ENCODE results near the gene CD37.
"Not testable (repeated sequence)": the region's sequence is repeated elsewhere in the genome, so short reads cannot be mapped to it uniquely, and the experiment has no call there.

Gene CD37

DNA sequence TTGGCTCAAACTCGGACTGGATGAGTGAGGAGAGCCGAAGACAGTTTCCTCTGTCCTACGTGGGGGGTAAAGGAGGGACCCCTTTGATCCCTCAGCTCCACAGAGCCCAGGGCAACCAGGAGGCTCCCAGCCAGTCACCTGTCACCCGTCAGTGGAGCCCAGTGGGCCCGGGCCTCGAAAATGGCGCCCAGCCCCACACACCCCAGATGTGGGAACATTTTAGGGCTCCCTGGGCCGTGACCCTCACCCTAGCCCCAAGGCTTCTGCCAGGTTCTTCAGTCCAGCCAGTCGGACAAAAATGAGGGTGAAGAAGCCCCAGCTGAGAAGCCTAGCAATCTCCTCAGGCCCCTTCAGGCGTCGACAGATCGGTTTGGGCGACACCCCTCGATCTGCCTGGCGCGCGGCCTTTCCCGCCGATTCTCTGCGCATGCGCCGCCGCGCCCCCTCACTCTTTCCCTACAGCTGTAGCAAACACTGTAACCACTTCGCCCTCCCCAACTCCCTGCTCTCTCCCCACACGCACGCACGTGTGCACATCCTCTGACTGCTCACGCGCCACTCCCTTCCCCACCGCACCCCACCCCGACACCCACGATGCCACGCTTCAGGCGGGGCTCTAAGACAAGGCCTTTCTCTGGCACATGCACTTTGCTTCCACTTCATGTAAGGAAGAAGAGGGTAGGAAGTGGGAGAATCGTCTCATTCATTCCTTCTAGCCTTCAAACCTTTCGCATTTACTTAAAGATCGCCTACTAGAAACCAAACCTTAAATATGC lies 10.2 kb upstream of the CD37 start, which contains the start of gene SLC6A16 (continued):
- TF ChIP-seq, protein P1, sequence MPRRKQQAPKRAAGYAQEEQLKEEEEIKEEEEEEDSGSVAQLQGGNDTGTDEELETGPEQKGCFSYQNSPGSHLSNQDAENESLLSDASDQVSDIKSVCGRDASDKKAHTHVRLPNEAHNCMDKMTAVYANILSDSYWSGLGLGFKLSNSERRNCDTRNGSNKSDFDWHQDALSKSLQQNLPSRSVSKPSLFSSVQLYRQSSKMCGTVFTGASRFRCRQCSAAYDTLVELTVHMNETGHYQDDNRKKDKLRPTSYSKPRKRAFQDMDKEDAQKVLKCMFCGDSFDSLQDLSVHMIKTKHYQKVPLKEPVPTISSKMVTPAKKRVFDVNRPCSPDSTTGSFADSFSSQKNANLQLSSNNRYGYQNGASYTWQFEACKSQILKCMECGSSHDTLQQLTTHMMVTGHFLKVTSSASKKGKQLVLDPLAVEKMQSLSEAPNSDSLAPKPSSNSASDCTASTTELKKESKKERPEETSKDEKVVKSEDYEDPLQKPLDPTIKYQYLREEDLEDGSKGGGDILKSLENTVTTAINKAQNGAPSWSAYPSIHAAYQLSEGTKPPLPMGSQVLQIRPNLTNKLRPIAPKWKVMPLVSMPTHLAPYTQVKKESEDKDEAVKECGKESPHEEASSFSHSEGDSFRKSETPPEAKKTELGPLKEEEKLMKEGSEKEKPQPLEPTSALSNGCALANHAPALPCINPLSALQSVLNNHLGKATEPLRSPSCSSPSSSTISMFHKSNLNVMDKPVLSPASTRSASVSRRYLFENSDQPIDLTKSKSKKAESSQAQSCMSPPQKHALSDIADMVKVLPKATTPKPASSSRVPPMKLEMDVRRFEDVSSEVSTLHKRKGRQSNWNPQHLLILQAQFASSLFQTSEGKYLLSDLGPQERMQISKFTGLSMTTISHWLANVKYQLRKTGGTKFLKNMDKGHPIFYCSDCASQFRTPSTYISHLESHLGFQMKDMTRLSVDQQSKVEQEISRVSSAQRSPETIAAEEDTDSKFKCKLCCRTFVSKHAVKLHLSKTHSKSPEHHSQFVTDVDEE (CRISPR knock-in tag; IDR thresholded peaks at IDR 0.05): no peak
- TF ChIP-seq TCF4 (CRISPR knock-in tag; IDR thresholded peaks at IDR 0.05; ENCODE audit: borderline replicate concordance) (no peak), ARNTL (CRISPR knock-in tag; IDR thresholded peaks at IDR 0.05; ENCODE audit: borderline replicate concordance, low read depth) (no peak)
- TF ChIP-seq, protein P2, sequence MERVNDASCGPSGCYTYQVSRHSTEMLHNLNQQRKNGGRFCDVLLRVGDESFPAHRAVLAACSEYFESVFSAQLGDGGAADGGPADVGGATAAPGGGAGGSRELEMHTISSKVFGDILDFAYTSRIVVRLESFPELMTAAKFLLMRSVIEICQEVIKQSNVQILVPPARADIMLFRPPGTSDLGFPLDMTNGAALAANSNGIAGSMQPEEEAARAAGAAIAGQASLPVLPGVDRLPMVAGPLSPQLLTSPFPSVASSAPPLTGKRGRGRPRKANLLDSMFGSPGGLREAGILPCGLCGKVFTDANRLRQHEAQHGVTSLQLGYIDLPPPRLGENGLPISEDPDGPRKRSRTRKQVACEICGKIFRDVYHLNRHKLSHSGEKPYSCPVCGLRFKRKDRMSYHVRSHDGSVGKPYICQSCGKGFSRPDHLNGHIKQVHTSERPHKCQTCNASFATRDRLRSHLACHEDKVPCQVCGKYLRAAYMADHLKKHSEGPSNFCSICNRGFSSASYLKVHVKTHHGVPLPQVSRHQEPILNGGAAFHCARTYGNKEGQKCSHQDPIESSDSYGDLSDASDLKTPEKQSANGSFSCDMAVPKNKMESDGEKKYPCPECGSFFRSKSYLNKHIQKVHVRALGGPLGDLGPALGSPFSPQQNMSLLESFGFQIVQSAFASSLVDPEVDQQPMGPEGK (CRISPR knock-in tag; IDR thresholded peaks at IDR 0.05; ENCODE audit: borderline replicate concordance): no peak

DNA sequence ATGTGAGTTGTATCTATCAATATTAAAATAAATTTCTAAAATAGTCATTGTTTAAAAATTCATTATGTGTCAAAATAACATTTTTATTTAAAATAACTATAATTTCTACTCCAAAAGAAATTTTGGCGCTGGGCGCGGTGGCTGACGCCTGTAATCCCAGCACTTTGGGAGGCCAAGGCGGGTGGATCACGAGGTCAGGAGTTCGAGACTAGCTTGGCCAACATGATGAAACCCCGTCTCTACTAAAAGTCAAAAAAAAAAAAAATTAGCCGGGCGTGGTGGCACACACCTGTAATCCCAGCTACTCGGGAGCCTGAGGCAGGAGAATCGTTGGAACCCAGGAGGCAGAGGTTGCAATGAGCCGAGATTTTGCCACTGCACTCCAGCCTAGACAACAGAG lies 9.4 kb upstream of the CD37 start:
- not testable (repeated sequence) for ATAC-seq

DNA sequence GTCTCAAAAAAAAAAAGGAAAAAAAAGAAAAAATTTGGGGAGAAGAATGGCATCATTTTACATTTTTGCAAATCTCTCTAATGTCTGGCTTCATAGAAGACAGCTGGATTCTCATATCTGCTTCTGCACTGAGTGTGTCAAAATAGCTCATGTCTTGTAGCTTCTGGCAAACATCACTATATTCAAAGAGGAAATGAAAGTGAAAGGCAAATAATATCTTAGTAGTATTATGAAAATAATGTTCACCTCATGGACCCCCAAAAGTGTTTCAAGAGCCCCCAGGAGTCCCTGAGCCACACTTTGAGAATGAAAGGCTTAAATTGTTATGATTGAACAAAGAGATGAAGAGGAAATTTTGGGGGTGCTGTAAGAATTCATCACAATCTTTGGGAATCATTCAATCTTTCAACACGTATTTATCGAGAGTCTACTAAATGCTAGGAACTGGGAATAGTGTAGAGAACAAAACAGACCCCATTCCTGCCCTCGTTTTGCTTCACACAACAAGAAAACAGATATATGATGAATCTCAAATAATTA lies 9.0 kb upstream of the CD37 start:
- no peak for ATAC-seq
- TF ChIP-seq ZNF565 (CRISPR knock-in tag; conservative IDR thresholded peaks at IDR 0.05; ENCODE audit: low read depth) (no peak), ZNF70 (CRISPR knock-in tag; IDR thresholded peaks at IDR 0.05) (no peak), ISL1 (CRISPR knock-in tag; IDR thresholded peaks at IDR 0.05) (no peak), BACH2 (CRISPR knock-in tag; IDR thresholded peaks at IDR 0.05; ENCODE audit: borderline replicate concordance) (no peak), ZFP30 (CRISPR knock-in tag; IDR thresholded peaks at IDR 0.05) (no peak), TOX (CRISPR knock-in tag; IDR thresholded peaks at IDR 0.05; ENCODE audit: borderline replicate concordance) (no peak), GLIS3 (CRISPR knock-in tag; IDR thresholded peaks at IDR 0.05) (no peak), SNAI2 (CRISPR knock-in tag; IDR thresholded peaks at IDR 0.05) (no peak), ARNTL (CRISPR knock-in tag; IDR thresholded peaks at IDR 0.05; ENCODE audit: borderline replicate concordance, low read depth) (no peak), ESRRG (CRISPR knock-in tag; IDR thresholded peaks at IDR 0.05) (no peak), CSDC2 (CRISPR knock-in tag; IDR thresholded peaks at IDR 0.05) (no peak), RARB (CRISPR knock-in tag; IDR thresholded peaks at IDR 0.05) (no peak), PPARA (CRISPR knock-in tag; IDR thresholded peaks at IDR 0.05; ENCODE audit: borderline replicate concordance) (no peak), ZC3H10 (CRISPR knock-in tag; IDR thresholded peaks at IDR 0.05) (no peak), OSR1 (CRISPR knock-in tag; IDR thresholded peaks at IDR 0.05) (no peak)
- TF ChIP-seq, protein P3, sequence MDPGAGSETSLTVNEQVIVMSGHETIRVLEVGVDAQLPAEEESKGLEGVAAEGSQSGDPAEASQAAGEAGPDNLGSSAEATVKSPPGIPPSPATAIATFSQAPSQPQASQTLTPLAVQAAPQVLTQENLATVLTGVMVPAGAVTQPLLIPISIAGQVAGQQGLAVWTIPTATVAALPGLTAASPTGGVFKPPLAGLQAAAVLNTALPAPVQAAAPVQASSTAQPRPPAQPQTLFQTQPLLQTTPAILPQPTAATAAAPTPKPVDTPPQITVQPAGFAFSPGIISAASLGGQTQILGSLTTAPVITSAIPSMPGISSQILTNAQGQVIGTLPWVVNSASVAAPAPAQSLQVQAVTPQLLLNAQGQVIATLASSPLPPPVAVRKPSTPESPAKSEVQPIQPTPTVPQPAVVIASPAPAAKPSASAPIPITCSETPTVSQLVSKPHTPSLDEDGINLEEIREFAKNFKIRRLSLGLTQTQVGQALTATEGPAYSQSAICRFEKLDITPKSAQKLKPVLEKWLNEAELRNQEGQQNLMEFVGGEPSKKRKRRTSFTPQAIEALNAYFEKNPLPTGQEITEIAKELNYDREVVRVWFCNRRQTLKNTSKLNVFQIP (CRISPR knock-in tag; IDR thresholded peaks at IDR 0.05; ENCODE audit: borderline replicate concordance, low read depth): no peak
- TF ChIP-seq, protein P1 (CRISPR knock-in tag; IDR thresholded peaks at IDR 0.05): no peak
- TF ChIP-seq, protein P4, sequence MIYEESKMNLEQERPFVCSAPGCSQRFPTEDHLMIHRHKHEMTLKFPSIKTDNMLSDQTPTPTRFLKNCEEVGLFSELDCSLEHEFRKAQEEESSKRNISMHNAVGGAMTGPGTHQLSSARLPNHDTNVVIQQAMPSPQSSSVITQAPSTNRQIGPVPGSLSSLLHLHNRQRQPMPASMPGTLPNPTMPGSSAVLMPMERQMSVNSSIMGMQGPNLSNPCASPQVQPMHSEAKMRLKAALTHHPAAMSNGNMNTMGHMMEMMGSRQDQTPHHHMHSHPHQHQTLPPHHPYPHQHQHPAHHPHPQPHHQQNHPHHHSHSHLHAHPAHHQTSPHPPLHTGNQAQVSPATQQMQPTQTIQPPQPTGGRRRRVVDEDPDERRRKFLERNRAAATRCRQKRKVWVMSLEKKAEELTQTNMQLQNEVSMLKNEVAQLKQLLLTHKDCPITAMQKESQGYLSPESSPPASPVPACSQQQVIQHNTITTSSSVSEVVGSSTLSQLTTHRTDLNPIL (CRISPR knock-in tag; IDR thresholded peaks at IDR 0.05; ENCODE audit: low read depth): no peak

All from SK-N-SH treated with all-trans-retinoic acid at 6 μM for 48 hours (cell line).